Measurements from ENCODE around the gene CFAP210.

DNA sequence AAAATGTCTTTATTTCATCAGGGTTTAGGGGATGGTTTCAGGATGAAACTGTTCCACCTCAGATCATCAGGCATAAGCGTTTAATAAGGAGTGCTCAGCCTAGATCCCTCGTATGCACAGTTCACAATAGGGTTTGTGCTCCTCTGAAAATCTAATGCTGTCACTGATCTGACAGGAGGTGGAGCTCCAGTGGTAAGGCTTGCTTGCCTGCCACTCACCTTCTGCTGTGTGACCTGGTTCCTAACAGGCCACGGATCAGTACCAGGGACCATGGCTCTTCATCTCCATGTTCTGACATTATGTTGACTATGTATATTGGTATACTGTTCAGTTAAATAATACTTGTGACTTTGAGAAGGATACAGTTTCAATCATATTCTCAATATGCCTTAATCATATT lies 68.4 kb downstream of the CFAP210 start:
- TF ChIP-seq POLR2AphosphoS5 (IDR thresholded peaks at IDR 0.05; ENCODE audit: low read depth, low read length) (no peak), TAF1 (IDR thresholded peaks at IDR 0.05; ENCODE audit: borderline replicate concordance, insufficient read depth, low read length) (no peak), SIN3A (IDR thresholded peaks at IDR 0.05; ENCODE audit: borderline replicate concordance, insufficient read depth, low read length) (no peak), FOXP2 (optimal IDR thresholded peaks at IDR 0.05; ENCODE audit: borderline replicate concordance, extremely low read depth, extremely low read length, insufficient read depth) (no peak)
- TF ChIP-seq, protein P1, sequence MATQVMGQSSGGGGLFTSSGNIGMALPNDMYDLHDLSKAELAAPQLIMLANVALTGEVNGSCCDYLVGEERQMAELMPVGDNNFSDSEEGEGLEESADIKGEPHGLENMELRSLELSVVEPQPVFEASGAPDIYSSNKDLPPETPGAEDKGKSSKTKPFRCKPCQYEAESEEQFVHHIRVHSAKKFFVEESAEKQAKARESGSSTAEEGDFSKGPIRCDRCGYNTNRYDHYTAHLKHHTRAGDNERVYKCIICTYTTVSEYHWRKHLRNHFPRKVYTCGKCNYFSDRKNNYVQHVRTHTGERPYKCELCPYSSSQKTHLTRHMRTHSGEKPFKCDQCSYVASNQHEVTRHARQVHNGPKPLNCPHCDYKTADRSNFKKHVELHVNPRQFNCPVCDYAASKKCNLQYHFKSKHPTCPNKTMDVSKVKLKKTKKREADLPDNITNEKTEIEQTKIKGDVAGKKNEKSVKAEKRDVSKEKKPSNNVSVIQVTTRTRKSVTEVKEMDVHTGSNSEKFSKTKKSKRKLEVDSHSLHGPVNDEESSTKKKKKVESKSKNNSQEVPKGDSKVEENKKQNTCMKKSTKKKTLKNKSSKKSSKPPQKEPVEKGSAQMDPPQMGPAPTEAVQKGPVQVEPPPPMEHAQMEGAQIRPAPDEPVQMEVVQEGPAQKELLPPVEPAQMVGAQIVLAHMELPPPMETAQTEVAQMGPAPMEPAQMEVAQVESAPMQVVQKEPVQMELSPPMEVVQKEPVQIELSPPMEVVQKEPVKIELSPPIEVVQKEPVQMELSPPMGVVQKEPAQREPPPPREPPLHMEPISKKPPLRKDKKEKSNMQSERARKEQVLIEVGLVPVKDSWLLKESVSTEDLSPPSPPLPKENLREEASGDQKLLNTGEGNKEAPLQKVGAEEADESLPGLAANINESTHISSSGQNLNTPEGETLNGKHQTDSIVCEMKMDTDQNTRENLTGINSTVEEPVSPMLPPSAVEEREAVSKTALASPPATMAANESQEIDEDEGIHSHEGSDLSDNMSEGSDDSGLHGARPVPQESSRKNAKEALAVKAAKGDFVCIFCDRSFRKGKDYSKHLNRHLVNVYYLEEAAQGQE (IDR thresholded peaks at IDR 0.05; ENCODE audit: insufficient read depth in 1 of 2, low read depth in 2 of 2, low read length in 2 of 2) = no peak
